ENCODE measurements around the gene CD9.

CD9 gene

GRCh38 chr12:6221146-6221545 is 20.9 kb downstream of the CD9 start:
- no peak for DNase-seq (ENCODE audit: low spot score)

- no peak for DNase-seq (ENCODE audit: low spot score)
Measured at GRCh38 chr12:6222078-6222654, 22.0 kb downstream of the CD9 start.

GRCh38 chr12:6223545-6223944 is 23.3 kb downstream of the CD9 start:
- DNase-seq (ENCODE audit: low spot score): no peak

GRCh38 chr12:6224550-6224949 is 24.4 kb downstream of the CD9 start:
- no peak for DNase-seq (ENCODE audit: low spot score)

- no peak for DNase-seq (ENCODE audit: low spot score)
Measured at GRCh38 chr12:6225630-6226001, 25.4 kb downstream of the CD9 start.

- no peak for DNase-seq (ENCODE audit: low spot score)
Measured at GRCh38 chr12:6226002-6226678, 25.9 kb downstream of the CD9 start.

DNA sequence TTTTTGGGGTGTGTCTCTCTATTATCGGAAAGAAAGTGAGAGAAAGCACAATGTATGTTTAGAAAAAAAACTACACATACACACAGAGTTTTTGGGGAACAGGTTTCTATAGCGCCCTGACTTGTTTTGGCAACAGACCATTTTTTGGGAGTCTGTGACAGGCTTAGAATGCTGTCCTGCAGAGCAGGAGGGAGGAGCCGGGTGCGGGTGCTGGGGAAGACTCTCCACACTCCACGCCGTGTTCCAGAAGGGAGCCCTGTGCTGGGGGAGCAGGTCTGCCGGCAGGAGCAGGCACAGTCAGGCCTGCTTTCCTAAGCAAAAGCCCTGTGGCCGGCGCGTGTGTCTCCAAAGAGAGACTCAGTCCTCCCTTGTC is 26.5 kb downstream of the CD9 start:
- DNase-seq (ENCODE audit: low spot score): no peak

GRCh38 chr12:6228535-6229223 is 28.5 kb downstream of the CD9 start:
- DNase-seq (ENCODE audit: low spot score): no peak

DNA sequence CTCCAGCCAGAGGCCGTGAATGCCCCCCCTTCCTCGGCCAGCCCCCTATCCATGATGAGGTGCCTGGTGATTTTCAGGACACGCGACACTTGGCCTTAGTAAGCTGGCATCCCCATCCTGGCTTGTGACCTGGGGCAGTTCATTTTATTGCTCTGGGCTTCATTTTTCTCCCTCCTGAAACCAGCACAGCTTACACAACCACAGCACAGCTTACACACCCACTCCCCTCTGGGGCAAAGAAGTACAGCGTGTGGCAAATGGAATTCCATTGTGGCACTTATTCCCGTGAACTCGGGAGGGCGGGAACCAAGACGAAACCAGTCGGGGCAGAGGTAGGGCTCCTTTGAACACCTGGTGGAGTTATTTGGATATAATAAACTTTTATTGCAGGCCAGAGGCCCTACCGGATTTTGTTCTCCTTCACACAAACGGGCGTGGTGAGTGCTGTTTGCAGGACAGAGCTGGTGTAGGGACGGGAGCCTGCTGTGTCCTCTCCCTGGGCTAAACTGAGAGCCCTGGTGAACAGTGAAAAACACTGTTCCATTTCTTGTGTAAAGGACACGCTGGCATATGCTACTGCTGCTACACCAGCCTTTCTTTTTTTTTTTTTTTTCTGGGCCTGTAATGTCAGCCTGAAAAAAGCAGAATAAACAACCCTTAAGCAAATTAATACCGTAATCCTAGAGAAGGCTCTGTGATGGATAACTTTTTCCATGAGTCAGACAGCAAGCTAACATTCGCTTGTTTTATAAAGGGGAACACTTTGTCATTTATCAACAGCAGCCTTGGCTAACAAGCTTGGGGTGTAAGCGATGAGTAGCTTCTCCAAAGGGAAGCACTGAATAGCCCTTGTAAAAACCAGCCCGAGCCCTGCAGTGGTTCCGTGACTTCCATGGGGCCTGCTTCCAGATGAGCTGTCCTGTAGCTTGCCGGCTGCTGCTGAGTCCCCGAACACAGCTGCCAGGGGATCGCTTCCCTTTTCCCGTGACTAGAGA is 29.3 kb downstream of the CD9 start:
- DNase-seq (ENCODE audit: low spot score): peak; percentile 50

GRCh38 chr12:6230321-6231110 is 30.3 kb downstream of the CD9 start:
- DNase-seq (ENCODE audit: low spot score): no peak

GRCh38 chr12:6231359-6232268 is 31.4 kb downstream of the CD9 start:
- no peak for DNase-seq (ENCODE audit: low spot score)

DNA sequence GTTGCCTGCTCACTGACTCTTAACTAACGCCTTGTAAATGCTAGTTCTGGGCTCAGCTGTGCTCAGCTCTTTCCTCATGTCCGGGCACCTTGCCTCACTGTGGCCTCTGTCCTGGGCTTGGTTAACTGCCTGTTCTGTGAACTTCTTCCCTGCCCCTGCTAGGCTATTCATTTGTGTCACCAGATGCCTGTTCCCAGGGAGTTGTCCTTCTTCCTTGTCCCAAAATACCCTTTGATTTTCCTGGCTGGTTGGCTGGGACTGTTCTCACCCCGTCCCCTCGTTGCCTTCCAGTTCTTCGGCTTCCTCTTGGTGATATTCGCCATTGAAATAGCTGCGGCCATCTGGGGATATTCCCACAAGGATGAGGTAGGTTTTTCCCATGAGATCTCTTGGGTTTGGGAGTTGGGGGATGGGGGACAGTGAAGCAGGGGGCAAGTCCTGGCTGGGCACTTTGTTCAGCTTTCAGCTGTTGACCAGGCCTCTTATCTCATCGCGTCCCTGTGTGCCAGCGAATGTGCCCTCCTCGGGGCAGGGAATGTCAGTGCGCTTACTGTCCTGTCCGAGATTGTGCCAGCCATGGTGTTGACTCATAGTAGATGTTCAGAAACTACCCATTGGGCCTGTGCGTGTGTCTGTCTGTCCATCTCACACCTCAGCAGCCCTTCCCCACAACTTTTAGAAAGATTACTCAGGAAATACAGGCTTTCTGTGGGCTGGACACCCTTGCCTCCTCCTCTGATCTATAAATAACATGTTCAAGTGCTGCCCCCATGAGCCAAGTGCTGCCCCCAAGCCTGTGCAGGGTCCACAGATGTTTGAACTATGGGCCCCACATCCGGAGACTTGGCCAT is 33.1 kb downstream of the CD9 start:
- no peak for DNase-seq (ENCODE audit: low spot score)

DNA sequence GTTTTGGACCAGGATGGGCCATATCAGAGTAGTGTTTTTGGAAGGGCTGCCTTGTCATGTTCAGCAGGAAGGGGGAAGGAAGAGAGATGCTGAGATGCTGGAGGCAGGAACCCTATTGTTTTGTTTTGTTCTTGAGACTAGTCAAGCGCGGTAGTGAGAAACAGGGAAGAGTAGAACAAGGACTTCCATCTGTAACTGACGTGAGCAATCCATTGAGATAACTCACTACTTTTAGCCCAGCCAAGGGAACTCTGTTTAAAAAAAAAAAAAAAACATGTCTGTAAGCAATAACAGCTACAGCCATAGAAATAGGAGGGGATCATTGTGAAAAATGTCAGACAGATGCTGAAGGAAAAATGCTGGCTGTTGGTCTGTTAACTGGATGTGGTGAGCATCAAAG is 34.0 kb downstream of the CD9 start:
- DNase-seq (ENCODE audit: low spot score): no peak

- no peak for DNase-seq (ENCODE audit: low spot score)
Measured at GRCh38 chr12:6234906-6235305, 34.7 kb downstream of the CD9 start.

- DNase-seq (ENCODE audit: low spot score): peak; percentile 62
Measured at GRCh38 chr12:6235499-6235898, 35.3 kb downstream of the CD9 start.

DNA sequence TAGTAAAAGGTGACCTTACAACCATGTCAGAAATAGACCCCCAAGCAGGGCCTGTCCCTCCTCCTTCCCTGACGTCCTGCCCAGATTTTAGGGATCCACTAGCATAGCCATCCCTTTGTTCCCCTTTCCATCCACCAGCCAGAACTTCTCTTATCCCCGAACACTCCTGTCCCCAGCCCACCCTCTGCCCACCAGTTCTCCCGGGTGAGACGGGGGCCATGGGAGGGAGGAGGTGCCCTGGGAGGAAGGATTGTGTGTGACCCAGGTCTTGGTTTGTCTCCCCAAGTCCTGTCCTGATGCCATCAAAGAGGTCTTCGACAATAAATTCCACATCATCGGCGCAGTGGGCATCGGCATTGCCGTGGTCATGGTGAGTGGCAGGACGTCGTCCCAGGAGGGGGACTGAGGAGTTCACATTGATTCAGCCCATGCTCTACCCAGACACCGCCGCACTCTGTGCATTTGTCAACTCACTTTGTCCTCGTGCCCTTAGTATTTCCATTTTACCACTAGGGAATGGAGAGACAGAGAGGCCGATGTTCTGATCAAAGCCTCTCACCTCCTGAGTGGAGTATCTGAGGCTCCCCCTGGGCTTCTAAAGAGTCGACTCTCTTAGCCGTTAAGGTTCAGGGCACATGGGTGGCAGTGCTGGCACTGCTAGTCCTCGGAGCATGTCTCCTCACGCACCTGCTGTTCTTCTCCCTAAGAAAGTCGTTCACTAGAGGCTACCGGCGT is 35.9 kb downstream of the CD9 start:
- no peak for DNase-seq (ENCODE audit: low spot score)

DNA sequence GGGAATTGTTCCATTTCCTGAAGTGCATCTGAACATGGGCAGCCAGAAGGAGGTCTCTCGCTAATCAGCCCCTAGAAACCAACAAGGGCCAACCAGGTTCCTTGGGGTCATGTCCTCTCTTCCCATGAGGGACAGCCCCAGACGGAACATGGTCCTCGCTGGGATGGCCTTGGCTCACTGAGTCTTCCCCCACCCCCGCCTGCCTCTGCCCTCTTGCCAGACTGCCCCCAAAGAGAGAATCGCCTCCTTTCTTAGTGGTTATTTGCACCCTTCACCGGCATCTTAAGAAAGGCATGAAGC is 36.4 kb downstream of the CD9 start:
- no peak for DNase-seq (ENCODE audit: low spot score)

GRCh38 chr12:6237830-6238229 is 37.6 kb downstream of the CD9 start:
- DNase-seq (ENCODE audit: low spot score): no peak

DNA sequence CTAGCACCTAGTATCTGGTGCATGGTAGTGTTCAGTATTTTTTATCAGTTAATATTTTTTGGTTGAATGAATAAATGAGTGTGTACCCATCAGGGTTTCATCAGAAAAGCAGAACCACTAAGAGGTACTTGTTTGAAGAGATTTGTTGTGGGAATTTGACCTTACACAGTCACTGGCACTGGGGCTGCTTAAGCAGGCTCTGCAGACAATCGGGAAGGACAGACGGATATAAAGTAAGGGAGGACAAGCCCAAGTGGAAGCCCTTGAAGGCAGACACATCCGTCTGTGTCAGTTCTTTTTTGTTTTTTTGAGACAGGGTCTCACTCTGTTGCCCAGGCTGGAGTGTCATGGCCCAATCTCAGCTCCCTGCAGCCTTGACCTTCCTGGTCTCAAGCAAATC is 38.7 kb downstream of the CD9 start:
- no peak for DNase-seq (ENCODE audit: low spot score)

All from HuH-7 (cell line).